CD4-positive, alpha-beta T cell (primary cell): ENCODE measurements around the gene IPCEF1. TPM values are rescaled to one million over a fixed set of nuclear protein-coding genes. Genes with fewer than 3 reads are reported as not detected.

Experiments
- ATAC-seq: fragments of 200-7000 bp; cut with Tn5 transposase; one replicate; pipeline ENCODE4 v1.10.0; 2022; ENCODE audit warnings: mild to moderate bottlenecking; ENCODE audit not compliant: poor library complexity
- CTCF ChIA-PET: fragments of 350-600 bp; sonication (Branson Sonifier 250); formaldehyde crosslinking; loops from one replicate; lab custom pipeline; 2021; ENCODE audit warnings: antibody characterized with exemption, inconsistent platforms; lab: Charles Lee
- POLR2A ChIA-PET: fragments of 350-600 bp; sonication (Branson Sonifier 250); formaldehyde crosslinking; loops from one replicate; lab custom pipeline; 2021; ENCODE audit warnings: antibody characterized with exemption, inconsistent platforms; lab: Charles Lee
- DNase-seq, 14 experiments: peaks; one replicate each; pipeline ENCODE4 v3.0.0-alpha.2; 2013 to 2020; ENCODE audit warnings: mixed read lengths in 2 of 14
- H3K27ac ChIP-seq, 2 donors: one replicate each; pipeline versions ENCODE4 v1.5.1 to v1.7.0; 2013; ENCODE audit warnings: low read length in 2 of 2, low read depth in 1 of 2, mild to moderate bottlenecking in 1 of 2
- H3K27me3 ChIP-seq, 2 experiments: 1 replicate in 1 of 2; 2 replicates in 1 of 2; pipeline versions ENCODE4 v1.6.1 to v1.7.0; 2013; ENCODE audit warnings: low read length in 2 of 2, control low read depth in 1 of 2, mild to moderate bottlenecking in 1 of 2, moderate library complexity in 1 of 2; ENCODE audit not compliant: insufficient read depth in 2 of 2, control insufficient read depth in 1 of 2
- H3K36me3 ChIP-seq: one replicate; pipeline ENCODE4 v1.6.1; 2013; ENCODE audit warnings: low read length, control low read depth; ENCODE audit not compliant: insufficient read depth
- H3K4me1 ChIP-seq: one replicate; pipeline ENCODE4 v1.6.1; 2013; ENCODE audit warnings: low read length, control low read depth; ENCODE audit not compliant: insufficient read depth
- H3K4me3 ChIP-seq: one replicate; pipeline ENCODE4 v1.5.1; 2013; ENCODE audit warnings: mild to moderate bottlenecking, low read length, moderate library complexity
- H3K9me3 ChIP-seq, 2 experiments: 1 replicate in 1 of 2; 2 replicates in 1 of 2; pipeline versions ENCODE4 v1.6.1 to v1.7.0; 2013; ENCODE audit warnings: low read length in 2 of 2, mild to moderate bottlenecking in 2 of 2, control low read depth in 1 of 2, moderate library complexity in 1 of 2; ENCODE audit not compliant: control insufficient read depth in 1 of 2, insufficient read depth in 1 of 2
- H3K27ac Mint-ChIP-seq: one replicate; pipeline ENCODE4 v1.8.0; 2020; ENCODE audit warnings: mixed read lengths
- H3K27me3 Mint-ChIP-seq: one replicate; pipeline ENCODE4 v1.8.0; 2021; ENCODE audit warnings: mixed read lengths
- H3K36me3 Mint-ChIP-seq: one replicate; pipeline ENCODE4 v1.8.0; 2021; ENCODE audit warnings: low read depth, mixed read lengths
- H3K4me1 Mint-ChIP-seq: one replicate; pipeline ENCODE4 v1.8.0; 2021; ENCODE audit warnings: low read depth, mixed read lengths
- H3K4me3 Mint-ChIP-seq: one replicate; pipeline ENCODE4 v1.8.0; 2020; ENCODE audit warnings: mild to moderate bottlenecking, mixed read lengths
- H3K9me3 Mint-ChIP-seq: one replicate; pipeline ENCODE4 v1.8.0; 2020; ENCODE audit warnings: mixed read lengths
- CTCF ChIP-seq: fragments of 200-600 bp; IDR thresholded peaks from one replicate; pipeline ENCODE4 v1.8.0; 2022; ENCODE audit warnings: antibody characterized with exemption, mild to moderate bottlenecking
- intact Hi-C, 2 experiments: fragments of 100-400 bp; cut with DNase I in 1 of 2; cut with micrococcal nuclease in 1 of 2; formaldehyde crosslinking; loops; one replicate each; pipeline versions ENCODE4 v1.15.1 to v1.9.0; 2023 to 2025; cut with DNase I, micrococcal nuclease
- total RNA-seq, 174 experiments: library from RNA in 2 of 174; stranded (reverse) in 2 of 174; gene quantifications; one replicate each; pipeline ENCODE4 v1.2.3 and lab custom pipeline; 2021 to 2026

IPCEF1 gene
- total RNA-seq, 2 experiments from 2014 or later, result 92.4 to 96.8 TPM

DNA sequence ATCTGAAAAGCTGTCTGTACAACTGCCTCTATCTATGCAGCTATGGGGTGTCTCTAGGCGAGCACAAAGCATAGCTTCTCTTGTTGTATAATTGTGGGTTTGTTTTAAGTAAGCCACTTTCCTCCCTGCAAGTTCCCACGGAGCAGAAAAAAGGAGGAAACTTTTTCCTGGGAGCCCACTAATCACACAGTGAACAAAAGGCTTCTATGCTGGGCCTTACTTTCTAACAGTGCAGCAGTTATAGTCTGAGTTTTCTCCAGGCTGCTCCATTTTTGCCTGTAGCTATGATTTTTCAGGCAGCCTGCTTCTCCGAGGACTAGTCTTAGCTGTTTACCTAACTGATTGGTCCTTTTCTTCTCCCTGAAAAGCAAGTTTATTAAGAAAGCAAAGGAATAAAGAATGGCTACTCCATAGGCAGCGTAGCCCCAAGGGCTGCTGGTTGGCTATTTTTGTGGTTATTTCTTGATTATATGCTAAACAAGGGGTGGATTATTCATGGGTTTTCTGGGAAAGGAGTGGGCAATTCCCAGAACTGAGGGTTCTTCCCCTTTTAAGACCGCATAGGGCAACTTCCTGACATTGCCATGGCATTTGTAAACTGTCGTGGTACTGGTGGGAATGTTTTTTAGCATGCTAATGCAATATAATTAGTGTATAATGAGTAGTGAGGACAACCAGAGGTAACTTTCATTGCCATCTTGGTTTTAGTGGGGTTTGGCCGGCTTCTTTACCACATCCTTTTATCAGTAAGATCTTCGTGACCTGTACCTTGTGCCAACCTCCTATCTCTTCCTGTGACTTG is 233.2 kb downstream of the IPCEF1 start:
- Mint-ChIP-seq H3K27me3 (no peaks in the 10 kb centered on the region), H3K4me1 (no peaks in the 10 kb centered on the region), H3K36me3 (no peaks in the 10 kb centered on the region), H3K9me3 (peaks cover 4% of the 10 kb centered on the region), H3K27ac (no peak overlapping the region), H3K4me3 (no peak overlapping the region)
- intact Hi-C loops, result no loop called here
- ChIA-PET CTCF (no interaction called here), POLR2A (interaction anchor here (1.2 kb wide), 1 partner anchor 11 kb away, joined by 3 read pairs; no protein-coding TSS in a partner anchor)
- Histone ChIP-seq H3K4me1 (no peaks in the 10 kb centered on the region), H3K27ac (no peak overlapping the region), H3K4me3 (no peak overlapping the region), H3K9me3 (no peaks in the 10 kb centered on the region), H3K27me3 (no peaks in the 10 kb centered on the region), H3K36me3 (no peaks in the 10 kb centered on the region)
- DNase-seq, result no peak
- ATAC-seq, result no peak
- no peak for TF ChIP-seq CTCF

DNA sequence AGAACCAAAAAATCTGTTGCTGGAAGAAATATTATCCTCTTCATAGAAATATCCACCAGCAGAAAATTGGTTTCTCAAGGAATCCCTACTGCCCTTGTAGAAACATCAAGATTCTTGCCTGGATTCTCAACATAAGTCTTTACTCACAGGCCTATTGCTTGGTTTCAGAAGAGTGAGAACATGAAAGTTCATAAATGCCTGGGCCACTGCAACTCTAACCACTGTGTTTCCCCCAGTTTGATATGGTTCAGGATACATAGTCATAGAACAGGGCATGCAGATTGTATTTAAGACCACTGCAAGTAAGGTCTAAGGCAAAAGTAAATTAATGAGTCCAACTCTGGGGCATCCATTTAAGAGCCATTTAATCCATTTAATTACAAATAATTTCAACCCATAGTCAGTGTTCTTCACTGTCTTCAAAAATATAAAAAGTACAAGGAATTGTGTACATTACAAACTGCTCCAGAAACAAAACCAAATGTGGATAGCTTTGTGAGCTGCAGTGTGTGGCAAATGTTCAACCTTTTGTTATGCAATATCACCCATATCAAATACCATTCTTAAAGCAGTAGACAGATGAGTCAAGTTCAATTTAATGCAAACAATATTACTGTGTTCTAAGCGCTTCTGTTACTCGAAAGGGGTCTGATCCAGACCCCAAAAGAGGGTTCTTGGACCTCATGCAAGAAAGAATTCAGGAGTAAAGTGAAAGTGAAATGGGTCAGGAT is 234.2 kb downstream of the IPCEF1 start:
- Mint-ChIP-seq H3K27ac (no peak overlapping the region), H3K4me3 (no peak overlapping the region), H3K4me1 (no peaks in the 10 kb centered on the region), H3K27me3 (no peaks in the 10 kb centered on the region), H3K36me3 (no peaks in the 10 kb centered on the region), H3K9me3 (peaks cover 4% of the 10 kb centered on the region)
- H3K9me3 ChIP-seq, result no peaks in the 10 kb centered on the region
- H3K36me3 ChIP-seq, result no peaks in the 10 kb centered on the region
- no peak overlapping the region for H3K27ac ChIP-seq
- ChIA-PET POLR2A (no interaction called here), CTCF (no interaction called here)
- H3K4me3 ChIP-seq, result no peak overlapping the region
- TF ChIP-seq CTCF, result no peak
- H3K27me3 ChIP-seq, result no peaks in the 10 kb centered on the region
- ATAC-seq (no peak), DNase-seq (no peak)
- intact Hi-C loops, result no loop called here
- H3K4me1 ChIP-seq, result no peaks in the 10 kb centered on the region

DNA sequence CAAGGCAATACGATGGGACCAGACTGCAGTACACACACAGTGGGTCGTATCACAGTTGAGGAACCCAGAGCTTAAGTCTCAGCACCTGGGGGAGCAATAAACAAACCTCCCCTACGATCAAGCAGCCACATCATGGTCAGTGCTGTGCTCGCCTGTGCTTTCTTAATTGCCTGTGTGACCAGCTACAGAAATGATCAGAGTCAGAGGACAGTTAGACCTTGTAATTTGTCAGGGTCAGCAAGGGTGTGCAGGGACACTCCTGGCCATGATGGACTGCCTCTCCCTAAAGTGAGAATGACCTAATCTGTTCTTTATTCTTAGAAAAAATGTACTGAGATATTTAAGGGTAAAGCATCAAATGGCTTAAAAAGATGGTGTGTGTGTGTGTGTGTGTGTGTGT is 239.1 kb downstream of the IPCEF1 start:
- H3K9me3 ChIP-seq, result no peaks in the 10 kb centered on the region
- H3K4me1 Mint-ChIP-seq, result no peaks in the 10 kb centered on the region
- no peak overlapping the region for H3K4me3 ChIP-seq
- H3K4me3 Mint-ChIP-seq, result no peak overlapping the region
- H3K27me3 ChIP-seq, result no peaks in the 10 kb centered on the region
- no peak for ATAC-seq
- no peak for DNase-seq
- TF ChIP-seq CTCF, result no peak
- H3K27ac ChIP-seq, result no peak overlapping the region
- no peaks in the 10 kb centered on the region for H3K36me3 Mint-ChIP-seq
- ChIA-PET POLR2A (no interaction called here), CTCF (no interaction called here)
- H3K27me3 Mint-ChIP-seq, result peaks cover 11% of the 10 kb centered on the region
- H3K27ac Mint-ChIP-seq, result no peak overlapping the region
- H3K9me3 Mint-ChIP-seq, result peaks cover under 1% of the 10 kb centered on the region
- H3K36me3 ChIP-seq, result no peaks in the 10 kb centered on the region
- intact Hi-C loops, result no loop called here
- H3K4me1 ChIP-seq, result no peaks in the 10 kb centered on the region
